Fibroblast of peridontal ligament (primary cell): ENCODE measurements around the gene NPY4R2.
"Not testable (repeated sequence)": the region's sequence is repeated elsewhere in the genome, so short reads cannot be mapped to it uniquely, and the experiment has no call there.

ENCODE experiments used
- DNase-seq: peaks from one replicate; pipeline ENCODE4 v3.0.0-alpha.2; 2010; ENCODE audit errors: extremely low read depth

Gene NPY4R2

DNA sequence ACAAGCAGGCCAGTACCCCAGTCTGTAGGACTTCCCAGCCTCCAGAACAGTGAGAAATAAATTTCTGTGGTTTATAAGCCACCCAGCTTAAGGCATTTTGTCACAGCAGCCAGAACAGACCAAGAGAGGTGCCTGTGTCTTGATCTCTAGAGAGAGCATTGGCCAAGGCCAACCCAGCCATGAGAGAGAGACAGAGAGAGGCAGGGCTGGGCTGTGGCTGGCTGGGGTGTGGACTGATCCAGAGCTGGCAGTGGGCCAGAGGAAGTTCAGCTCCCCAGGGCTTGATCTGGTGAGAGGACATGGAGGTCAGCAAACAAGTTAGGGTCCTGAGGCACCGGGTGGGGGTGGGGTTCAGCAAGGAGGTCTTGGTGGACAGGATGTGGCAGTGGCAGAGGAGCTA lies 14.4 kb downstream of the NPY4R2 start:
- not testable (repeated sequence) for DNase-seq

DNA sequence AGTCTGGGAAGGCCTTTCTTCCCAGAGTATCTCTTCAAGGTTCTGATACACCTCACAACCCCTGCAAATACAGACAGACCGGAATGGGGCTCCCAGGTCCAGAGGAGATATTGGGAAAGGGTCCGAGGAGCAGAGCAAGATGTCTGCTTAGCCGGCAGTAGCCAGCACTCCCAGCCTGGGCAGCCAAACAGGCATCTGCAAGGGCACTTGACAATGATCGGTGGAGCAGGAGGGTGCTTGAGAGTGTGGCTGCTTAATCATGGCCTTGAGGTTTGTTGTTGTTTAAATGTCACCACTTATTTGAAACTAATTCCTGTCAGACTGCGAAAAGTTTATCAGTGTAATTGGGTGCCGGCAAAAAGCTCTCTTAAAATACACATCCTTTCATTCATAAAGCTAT lies 15.0 kb downstream of the NPY4R2 start:
- not testable (repeated sequence) for DNase-seq

DNA sequence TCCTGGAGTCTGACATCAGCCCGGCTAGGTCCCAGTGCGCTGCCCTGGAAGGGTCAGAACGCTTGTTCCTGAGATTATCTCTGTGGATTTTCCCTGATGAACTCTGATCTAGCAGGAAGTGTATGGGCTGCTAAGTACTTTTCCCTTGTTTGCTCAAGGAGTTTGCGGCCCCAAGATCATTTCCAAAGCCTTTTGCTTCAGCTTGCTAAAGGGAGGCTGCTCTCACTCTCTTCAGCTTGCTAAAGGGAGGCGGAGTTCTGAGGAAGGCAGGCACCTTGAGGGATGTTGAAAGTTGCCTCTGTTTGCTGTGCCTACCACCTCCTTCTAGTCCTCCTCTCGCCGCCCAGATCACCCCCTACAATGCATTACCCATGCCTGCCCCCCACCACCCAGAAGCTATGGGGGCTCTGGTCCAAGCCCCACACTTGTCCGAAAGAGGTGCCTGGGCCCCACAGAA lies 18.3 kb downstream of the NPY4R2 start:
- DNase-seq: not testable (repeated sequence)

DNA sequence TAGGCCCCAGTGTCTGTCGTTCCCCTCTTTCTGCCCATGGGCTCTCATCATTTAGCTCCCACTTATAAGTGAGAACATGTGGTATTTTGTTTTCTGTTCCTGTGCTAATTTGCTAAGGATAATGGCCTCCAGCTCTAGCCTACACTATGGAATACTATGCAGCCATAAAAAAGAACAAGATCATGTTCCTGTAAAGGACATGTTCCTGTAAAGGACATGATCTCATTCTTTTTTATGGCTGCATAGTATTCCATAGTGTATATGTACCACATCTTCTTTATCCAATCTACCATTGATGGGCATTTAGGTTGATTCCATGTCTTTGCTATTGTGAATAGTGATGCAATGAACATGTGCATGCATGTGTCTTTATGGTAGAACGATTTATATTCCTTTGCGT lies 19.2 kb downstream of the NPY4R2 start:
- not testable (repeated sequence) for DNase-seq

DNA sequence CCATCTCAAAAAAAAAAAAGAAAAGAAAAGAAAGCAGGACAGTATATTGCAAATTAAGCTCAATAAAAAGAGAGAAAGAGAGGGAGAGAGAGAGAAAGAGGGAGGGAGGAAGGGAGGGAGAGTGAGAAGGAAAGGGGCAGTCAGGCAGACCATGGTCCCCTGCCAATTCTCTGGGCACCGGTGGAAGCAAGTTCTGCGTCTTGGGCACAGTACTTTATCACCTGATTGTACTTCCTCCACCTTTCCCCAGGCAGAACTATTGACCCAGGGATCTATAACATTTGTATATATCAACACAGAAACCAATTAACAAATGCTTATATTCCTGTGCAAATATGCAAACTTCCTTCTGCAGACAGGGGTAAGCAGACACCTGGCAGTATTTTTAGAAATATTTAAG lies 22.4 kb downstream of the NPY4R2 start:
- DNase-seq: not testable (repeated sequence)

DNA sequence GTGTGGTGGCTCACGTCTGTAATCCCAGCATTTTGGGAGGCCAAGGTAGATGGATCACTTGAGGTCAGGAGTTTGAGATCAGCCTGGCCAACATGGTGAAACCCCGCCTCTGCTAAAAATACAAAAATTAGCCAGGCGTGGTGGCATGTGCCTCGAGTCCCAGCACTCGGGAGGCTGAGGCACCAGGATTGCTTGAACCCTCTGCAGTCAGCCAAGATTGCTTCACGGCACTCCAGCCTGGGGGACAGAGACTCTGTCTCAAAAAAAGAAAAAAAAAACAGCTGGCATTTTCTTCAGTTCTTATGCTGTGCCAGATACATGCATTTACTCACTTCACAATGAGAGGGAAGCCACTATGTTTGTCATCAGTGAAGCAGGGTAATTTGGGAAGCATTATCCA lies 22.9 kb downstream of the NPY4R2 start:
- not testable (repeated sequence) for DNase-seq

DNA sequence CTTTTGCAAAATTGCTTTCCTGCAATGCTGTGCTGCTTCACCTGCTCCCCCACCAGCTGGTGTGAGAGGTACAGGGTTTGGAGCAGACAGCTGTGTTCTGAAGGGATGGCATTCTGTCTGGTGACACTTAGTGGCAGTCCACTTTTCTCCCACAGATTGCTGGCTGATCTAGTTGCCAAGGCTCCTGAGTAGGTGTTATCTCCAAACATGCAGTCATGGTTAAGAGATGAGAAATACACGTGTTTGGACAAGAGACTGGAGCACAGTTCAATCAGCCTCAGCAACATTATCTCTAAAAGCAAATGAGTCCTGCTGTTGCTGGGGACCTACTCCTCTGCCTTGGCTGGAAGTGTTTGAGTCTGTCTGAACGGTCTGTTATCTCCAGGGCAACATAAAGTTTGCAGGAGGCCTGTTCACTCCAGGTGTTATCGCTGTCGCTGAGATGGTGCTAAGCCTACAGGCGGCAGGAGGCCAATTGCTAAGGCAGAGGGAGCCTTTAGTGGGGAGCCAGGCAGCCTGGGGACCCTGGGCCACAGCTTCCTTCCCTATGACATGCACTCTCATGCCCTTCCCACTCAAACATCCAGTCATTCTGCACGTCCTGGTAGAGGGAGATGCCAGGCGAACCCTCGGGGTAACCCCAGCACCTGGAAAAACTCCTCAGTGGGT lies 24.0 kb downstream of the NPY4R2 start:
- DNase-seq: not testable (repeated sequence)

DNA sequence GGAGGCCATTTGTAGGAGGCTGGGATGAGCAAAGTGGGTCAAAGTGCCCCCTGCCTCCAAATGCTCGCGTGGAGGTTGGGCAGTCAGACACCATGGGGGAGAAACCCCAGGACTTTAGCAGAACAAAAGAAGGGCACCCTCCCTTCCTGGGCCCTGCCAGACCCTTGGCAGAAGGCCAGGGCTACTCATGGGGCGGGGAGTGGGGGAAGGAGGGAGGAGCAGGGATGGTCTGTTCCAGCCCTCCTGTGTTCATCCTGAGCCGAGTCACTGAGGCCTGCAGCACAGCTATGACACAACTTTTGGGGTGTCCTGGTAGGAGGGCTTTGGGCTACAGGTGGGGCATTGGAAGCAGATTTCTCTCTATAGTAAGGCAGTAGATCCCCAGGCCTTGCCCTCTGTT lies 24.9 kb downstream of the NPY4R2 start:
- DNase-seq: not testable (repeated sequence)

DNA sequence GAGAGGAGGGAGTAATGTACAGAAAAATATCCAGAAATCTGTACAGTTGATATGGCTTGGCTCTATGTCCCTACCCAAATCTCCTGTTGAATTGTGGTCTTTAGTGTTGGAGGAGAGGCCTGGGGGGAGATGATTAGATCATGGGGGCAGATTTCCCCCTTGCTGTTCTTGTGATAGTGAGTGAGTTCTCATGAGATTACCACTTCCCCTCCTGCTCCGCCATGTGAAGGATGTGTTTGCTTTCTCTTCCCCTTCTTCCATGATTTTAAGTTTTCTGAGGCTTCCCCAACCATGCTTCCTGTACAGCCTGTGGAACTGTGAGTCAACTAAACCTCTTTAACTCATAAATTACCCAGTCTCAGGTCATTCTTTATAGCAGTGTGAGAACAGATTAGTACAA lies 29.0 kb downstream of the NPY4R2 start:
- not testable (repeated sequence) for DNase-seq

DNA sequence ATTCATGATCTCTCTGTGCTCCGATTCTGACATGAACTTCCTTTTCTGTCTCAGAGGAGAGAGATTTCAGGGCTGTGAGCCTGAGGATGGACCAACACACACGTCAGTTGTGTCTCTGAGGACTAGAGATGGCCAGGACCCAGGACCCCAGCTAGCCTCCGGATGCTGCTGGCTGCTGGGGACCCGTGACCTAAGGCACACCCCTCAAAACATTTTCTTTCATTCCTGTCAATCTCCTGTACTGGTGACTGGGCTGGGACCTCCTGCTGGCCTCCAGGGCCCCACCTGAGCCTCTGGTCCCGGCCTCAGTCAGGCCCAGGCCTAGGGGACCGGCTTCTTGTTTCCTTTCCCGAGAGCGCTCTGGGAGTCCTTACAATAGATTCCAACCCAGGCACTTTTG lies 38.7 kb downstream of the NPY4R2 start:
- not testable (repeated sequence) for DNase-seq

DNA sequence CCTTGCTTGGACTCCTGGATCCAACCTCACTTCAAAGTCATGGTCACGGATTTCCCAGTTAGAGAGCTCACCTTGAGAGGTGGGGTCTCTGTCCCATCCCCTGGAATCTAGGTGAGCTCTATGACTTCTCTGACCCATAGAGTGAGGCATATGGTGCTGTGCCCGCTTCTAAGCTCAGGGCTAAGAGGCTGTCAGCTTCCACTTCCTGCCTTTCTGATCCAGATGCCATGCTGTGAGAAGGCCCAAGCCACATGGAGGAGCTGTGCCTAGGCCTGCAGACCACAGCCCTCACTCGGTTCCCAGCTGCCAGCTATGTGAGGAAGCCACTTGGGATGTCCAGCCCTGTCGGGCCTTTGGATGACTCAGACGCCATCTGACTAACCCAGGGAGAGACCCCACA lies 41.2 kb downstream of the NPY4R2 start:
- not testable (repeated sequence) for DNase-seq

DNA sequence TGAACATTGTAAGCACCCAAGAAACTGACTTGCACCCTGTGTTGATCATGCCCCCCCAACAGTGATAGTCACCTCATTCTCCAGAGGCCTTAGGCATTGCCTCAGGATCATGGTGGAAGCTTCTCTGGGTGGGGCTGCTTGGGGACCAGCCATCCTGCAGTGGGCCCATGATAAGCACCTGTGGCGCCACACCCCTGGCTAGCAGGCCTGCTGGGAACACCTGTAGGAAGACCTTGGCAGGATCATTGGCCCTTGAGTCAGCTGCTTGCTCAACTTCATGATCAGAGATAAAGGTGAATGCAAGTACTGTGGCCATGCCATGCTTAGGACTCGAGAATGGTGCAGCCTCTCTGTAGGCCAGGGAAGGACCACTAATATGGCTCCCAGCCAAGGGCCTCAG lies 42.2 kb downstream of the NPY4R2 start:
- not testable (repeated sequence) for DNase-seq

DNA sequence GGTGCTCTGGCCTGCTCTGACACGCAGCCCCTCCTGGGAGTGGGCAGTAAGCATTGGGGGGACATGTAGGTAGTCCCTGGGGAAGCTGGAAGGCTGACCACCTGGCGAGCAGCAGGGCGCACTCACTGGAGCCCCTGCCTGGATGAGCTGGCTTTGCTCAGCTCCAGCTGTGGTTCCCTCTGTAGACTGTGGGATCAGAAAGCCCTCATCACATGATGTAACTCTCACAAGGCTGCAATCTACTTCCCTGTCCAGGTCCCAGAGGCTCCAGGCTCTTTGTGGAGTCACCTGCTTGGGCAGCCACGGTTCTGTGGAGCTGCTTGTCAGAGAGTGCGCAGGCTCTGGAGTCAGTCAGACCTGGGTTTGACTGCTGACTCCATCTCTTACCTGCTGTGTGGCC lies 44.3 kb downstream of the NPY4R2 start:
- not testable (repeated sequence) for DNase-seq

DNA sequence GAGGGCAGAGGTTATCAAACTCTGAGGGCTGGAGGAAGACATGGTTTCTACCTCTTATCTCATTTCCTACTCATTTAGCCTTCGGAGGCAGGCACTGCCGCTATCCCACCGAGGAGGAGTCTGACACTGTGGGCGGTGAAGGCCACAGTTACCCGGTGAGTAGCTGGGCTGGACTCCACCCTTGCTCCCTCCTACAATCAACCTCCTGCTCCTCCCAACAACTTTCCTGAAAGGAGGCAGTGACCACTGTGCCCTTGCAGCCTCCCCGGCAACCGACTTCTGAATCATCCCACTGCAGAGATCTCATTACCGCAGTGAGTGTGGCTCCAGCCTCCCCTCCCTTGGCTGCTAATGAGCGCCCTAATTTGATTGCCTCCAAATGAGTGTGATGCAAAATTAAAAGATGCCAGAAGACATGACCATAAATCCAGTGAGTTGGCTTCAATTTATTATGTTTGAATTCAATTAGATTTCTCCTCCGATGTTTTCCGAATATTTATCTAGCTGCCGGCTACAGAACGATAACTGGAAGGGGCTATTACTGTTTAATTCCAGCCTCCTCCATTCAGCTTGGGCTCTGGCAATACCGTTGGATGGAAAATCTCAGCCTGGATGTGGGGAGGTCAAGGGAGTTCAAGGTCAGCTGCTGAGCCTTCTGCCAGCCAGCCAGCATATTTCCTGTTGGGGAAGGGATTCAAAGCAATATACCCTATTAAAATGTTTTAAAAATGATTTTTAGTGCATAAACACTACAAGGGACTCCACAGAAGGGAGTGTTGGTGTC lies 46.0 kb downstream of the NPY4R2 start:
- DNase-seq: not testable (repeated sequence)

DNA sequence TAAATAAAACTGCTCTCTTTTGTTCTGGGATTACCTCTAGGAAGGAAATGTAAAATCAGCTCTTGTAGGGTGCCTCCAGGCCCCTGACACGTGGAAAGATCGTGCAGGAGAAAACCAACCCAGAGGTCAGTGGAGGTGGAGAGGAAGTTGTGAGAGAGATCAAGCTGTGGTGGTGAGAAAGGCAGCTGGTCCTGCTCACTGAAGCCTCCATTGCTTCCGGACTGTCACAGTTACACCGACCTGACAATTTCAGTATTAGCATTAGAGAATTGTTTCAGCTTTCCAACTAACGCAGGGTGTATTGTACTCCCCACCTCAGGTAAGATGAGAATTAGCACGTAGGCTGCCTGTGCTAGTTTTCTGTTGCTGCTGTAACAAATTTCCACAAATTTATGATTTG lies 50.5 kb downstream of the NPY4R2 start:
- DNase-seq: not testable (repeated sequence)

DNA sequence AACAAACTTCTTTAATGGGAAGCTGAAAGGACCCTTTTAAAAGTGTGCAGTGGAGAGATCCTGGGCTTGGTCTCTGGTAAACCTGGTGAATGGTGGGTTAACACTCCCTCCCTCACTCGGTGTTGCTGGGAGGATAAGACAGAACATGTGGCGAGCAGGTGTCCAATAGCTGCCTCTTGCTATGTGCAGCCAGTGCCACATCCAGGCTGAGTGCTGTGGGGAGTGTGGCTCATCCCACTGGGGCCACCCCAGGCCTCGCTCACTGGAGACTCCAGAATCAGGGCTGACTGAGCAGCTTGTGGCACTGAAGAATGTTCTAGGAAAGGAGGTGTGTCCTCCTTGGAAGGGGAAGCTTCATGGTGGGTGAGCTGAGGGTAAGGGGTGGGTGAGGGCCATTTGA lies 51.6 kb downstream of the NPY4R2 start:
- not testable (repeated sequence) for DNase-seq

DNA sequence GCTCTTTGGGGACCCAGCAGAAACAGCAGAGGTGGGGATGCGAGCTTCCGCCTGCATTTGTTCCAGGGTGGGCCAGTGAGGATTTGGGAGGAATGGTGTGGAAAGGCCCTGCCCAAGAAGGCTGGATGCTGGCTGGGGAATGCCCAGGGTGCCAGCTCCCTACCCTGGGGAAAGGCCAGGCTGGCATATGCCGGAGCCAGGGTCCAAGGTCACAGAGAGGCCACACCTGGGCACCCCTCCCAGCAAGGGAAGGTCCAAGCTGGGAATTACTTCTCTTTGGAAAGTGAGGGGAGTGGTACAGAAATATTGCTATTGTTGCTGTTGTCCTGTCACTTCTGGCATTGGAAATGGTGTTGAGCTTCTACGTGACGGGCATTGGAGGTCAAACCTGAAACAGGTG lies 53.1 kb downstream of the NPY4R2 start:
- DNase-seq: not testable (repeated sequence)

DNA sequence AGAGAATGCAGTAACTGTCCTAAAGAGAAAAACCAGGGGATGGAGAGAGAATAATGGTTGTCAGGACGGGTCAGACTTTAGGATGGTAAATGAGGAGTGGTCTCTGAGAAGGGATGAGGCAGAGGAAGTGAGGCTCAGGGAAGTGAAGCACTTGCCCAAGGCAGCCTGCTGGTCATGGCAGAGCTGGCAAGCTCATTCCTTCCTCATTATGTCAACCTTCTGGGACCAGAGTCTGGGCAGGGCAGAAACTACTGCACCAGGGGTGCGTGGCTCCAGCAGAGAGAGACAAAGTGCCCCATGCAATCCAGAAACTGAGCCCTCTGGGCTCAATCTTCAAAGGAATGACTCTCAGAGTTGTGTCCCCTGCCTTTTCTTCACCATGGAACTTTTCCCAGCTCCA lies 53.6 kb downstream of the NPY4R2 start:
- DNase-seq: not testable (repeated sequence)
